Hepatocyte (in vitro differentiated cells): ENCODE results near the gene RDH5.

Experiments
- CTCF ChIP-seq: fragments of 200-600 bp; sonication (generic); IDR thresholded peaks from 2 replicates; pipeline ENCODE4 v1.5.1; 2016; ENCODE audit warnings: antibody characterized with exemption, mild to moderate bottlenecking; ENCODE audit not compliant: poor library complexity
- EZH2 ChIP-seq: fragments of 200-600 bp; sonication (generic); IDR thresholded peaks from 2 replicates; pipeline ENCODE4 v1.6.1; 2016; ENCODE audit warnings: antibody characterized with exemption, mild to moderate bottlenecking, borderline replicate concordance
- EZH2phosphoT487 ChIP-seq: fragments of 200-600 bp; sonication (generic); IDR thresholded peaks from one replicate; pipeline ENCODE4 v1.6.1; 2018; ENCODE audit warnings: antibody characterized with exemption, mild to moderate bottlenecking, low read depth, moderate library complexity; ENCODE audit not compliant: unreplicated experiment, severe bottlenecking

GRCh38 chr12:55746174-55746912 lies 26.1 kb downstream of the RDH5 start:
- TF ChIP-seq CTCF, result no peak
- no peak for TF ChIP-seq EZH2
- no peak for TF ChIP-seq EZH2phosphoT487
